Measurements from ENCODE around the gene UBE2J2. TPM values are rescaled to one million over a fixed set of nuclear protein-coding genes. Genes with fewer than 3 reads are reported as not detected.

Gene UBE2J2
- total RNA-seq, 4 donors from 2014 or later = 9.5 to 66.1 (median 49.8) TPM

DNA sequence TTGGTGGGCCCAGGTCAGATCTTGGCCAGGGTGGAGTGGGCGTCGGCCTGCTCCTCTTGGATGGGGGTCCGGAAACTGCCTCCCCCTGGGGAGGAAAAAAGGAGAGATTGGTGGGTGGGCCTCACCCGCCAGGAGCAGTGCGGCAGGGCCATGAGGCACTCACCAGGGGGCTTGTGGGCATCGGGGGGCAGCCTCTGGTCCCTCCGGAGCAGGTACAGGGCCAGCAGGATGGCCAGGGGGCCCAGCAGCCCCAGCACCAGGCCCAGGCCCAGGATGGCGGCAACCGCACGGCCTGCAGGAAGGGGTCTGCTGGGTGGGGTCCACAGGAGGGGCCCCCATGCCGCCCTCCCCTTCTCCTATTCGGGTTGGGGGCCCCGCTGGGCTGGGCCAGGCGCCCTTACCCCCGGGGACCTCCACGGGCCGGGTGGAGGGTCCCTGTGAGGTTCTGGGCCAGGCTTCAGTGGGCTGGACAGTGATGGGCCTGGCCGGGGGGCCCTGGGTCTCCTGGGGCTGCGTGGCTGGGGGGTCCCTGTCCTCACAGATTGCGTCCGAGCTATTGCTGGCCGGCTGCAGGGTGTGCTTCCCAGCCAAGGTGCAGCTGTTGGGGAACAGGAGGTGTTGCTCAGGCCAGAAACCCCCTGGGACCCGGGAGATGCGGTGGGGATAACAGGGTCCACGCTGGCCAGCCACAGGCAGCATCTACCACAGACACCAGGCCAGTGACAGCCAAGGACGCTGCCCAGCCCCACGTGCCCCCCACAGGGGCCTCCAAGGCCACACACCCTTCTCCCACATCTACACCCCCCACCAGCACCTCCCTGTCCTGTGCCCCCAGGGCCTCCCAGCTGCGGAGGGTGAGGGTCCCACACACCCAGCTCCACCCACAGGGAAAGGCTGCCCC is 61.9 kb downstream of the UBE2J2 start:
- Histone ChIP-seq H3K4me1 (peaks cover 0 to 12% of the 10 kb centered on the region in 2 donors), H3K27ac (no peak overlapping the region), H3K27me3 (peaks cover 0 to 4% of the 10 kb centered on the region in 2 donors), H3K9me3 (no peaks in the 10 kb centered on the region), H3K36me3 (no peaks in the 10 kb centered on the region), H3K4me3 (no peak overlapping the region)
- intact Hi-C loops (cut with DNase I; ENCODE audit: low total_unique reads) = no loop called here
- TF ChIP-seq, protein P1, sequence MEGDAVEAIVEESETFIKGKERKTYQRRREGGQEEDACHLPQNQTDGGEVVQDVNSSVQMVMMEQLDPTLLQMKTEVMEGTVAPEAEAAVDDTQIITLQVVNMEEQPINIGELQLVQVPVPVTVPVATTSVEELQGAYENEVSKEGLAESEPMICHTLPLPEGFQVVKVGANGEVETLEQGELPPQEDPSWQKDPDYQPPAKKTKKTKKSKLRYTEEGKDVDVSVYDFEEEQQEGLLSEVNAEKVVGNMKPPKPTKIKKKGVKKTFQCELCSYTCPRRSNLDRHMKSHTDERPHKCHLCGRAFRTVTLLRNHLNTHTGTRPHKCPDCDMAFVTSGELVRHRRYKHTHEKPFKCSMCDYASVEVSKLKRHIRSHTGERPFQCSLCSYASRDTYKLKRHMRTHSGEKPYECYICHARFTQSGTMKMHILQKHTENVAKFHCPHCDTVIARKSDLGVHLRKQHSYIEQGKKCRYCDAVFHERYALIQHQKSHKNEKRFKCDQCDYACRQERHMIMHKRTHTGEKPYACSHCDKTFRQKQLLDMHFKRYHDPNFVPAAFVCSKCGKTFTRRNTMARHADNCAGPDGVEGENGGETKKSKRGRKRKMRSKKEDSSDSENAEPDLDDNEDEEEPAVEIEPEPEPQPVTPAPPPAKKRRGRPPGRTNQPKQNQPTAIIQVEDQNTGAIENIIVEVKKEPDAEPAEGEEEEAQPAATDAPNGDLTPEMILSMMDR (IDR thresholded peaks at IDR 0.05) = no peak
- no peak for TF ChIP-seq POLR2A (IDR thresholded peaks at IDR 0.05)
- DNase-seq = no peak

DNA sequence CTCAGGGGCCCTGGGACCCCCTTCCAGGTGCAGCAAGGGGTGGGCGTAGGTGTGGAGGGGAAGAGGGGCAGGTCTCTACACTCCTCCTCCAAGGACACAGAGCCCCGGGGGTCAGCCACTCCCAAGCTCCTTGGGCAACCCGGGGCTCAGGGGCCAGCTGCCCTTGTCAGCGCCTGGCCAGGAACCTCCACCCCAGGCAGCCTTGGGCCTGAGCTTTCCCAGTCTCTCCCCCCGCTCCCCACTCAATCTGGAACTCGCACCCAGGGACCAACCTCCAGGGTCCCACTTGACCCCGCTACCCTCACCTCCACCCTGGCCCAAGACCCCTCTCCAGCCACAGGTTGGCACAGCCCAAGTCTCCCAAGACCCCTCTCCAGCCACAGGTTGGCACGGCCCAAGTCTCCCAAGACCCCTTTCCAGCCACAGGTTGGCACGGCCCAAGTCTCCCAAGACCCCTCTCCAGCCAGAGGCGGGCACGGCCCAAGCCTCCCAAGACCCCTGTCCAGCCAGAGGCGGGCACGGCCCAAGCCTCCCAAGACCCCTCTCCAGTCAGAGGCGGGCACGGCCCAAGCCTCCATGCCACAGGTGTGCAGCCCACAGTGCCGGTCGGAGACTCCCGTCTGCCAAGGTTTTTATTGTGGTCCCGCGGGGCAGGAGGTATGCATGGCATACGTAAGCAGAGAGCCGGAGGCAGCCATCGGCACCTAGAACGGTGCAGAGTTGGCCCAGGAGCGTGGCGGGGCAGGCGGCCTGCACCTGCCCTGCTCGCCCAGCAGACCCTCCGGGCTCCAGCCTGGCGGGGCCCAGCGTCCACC is 62.7 kb downstream of the UBE2J2 start:
- Histone ChIP-seq H3K36me3 (no peaks in the 10 kb centered on the region), H3K27me3 (peaks cover 0 to 4% of the 10 kb centered on the region in 2 donors), H3K27ac (no peak overlapping the region), H3K4me1 (peaks cover 0 to 19% of the 10 kb centered on the region in 2 donors), H3K4me3 (no peak overlapping the region), H3K9me3 (no peaks in the 10 kb centered on the region)
- no peak for DNase-seq
- TF ChIP-seq POLR2A (IDR thresholded peaks at IDR 0.05) = no peak
- TF ChIP-seq, protein P1 (IDR thresholded peaks at IDR 0.05) = no peak
- intact Hi-C loops (cut with DNase I; ENCODE audit: low total_unique reads) = no loop called here

GRCh38 chr1:1208713-1209433 is 64.8 kb downstream of the UBE2J2 start:
- H3K9me3 ChIP-seq = no peaks in the 10 kb centered on the region
- intact Hi-C loops (cut with DNase I; ENCODE audit: low total_unique reads) = no loop called here
- no peak for TF ChIP-seq POLR2A (IDR thresholded peaks at IDR 0.05)
- TF ChIP-seq, protein P1 (IDR thresholded peaks at IDR 0.05) = no peak
- no peak for DNase-seq
- peaks cover 0 to 19% of the 10 kb centered on the region in 2 donors for H3K4me1 ChIP-seq
- no peak overlapping the region for H3K4me3 ChIP-seq
- H3K27me3 ChIP-seq = peaks cover 0 to 4% of the 10 kb centered on the region in 2 donors
- no peaks in the 10 kb centered on the region for H3K36me3 ChIP-seq
- H3K27ac ChIP-seq = no peak overlapping the region

- Histone ChIP-seq H3K27me3 (peaks cover 0 to 4% of the 10 kb centered on the region in 2 donors), H3K4me1 (peaks cover 0 to 13% of the 10 kb centered on the region in 2 donors), H3K9me3 (no peaks in the 10 kb centered on the region), H3K27ac (no peak overlapping the region), H3K4me3 (no peak overlapping the region), H3K36me3 (no peaks in the 10 kb centered on the region)
- intact Hi-C loops (cut with DNase I; ENCODE audit: low total_unique reads) = no loop called here
- no peak for DNase-seq
- TF ChIP-seq, protein P1 (IDR thresholded peaks at IDR 0.05) = no peak
- TF ChIP-seq POLR2A (IDR thresholded peaks at IDR 0.05) = no peak
These were observed 66.1 kb downstream of the UBE2J2 start for GRCh38 chr1:1207571-1207892.
